ENCODE data around the gene SMIM36. TPM values are rescaled to one million over a fixed set of nuclear protein-coding genes. Genes with fewer than 3 reads are reported as not detected.
A peak's percentile ranks its signal among the peaks of the same experiment; 100 is the strongest.

Gene SMIM36
- total and polyA plus RNA-seq, 2 experiments from 2014 or later: not detected

GRCh38 chr17:55453839-55454557, 57.3 kb downstream of the SMIM36 start:
- Histone ChIP-seq H3K9me3 (ENCODE audit: low read depth) (no peaks in the 10 kb centered on the region), H3K79me2 (no peaks in the 10 kb centered on the region), H2AFZ (no peak overlapping the region), H3K27ac (no peak overlapping the region), H3K4me3 (no peak overlapping the region), H3K27me3 (no peaks in the 10 kb centered on the region), H3K36me3 (replicated peaks; ENCODE audit: insufficient read depth, low read depth) (no peaks in the 10 kb centered on the region), H4K20me1 (ENCODE audit: insufficient read depth, poor library complexity, severe bottlenecking) (no peaks in the 10 kb centered on the region), H3K4me2 (no peak overlapping the region), H3K9me2 (replicated peaks; ENCODE audit: insufficient read depth) (no peaks in the 10 kb centered on the region), H3K4me1 (ENCODE audit: insufficient read depth) (peaks cover 52% of the 10 kb centered on the region)
- WGBS (ENCODE audit: low lambda C conversion rate, missing lambda C conversion rate): 42% methylated on average over 6 of the region's 6 CpGs
- TF ChIP-seq EZH2phosphoT487 (IDR thresholded peaks at IDR 0.05; ENCODE audit: low read depth, severe bottlenecking, unreplicated experiment) (no peak), CTCF (IDR thresholded peaks at IDR 0.05; ENCODE audit: poor library complexity) (no peak), EZH2 (IDR thresholded peaks at IDR 0.05; ENCODE audit: borderline replicate concordance) (no peak)
- DNase-seq (ENCODE audit: low spot score): no peak

DNA sequence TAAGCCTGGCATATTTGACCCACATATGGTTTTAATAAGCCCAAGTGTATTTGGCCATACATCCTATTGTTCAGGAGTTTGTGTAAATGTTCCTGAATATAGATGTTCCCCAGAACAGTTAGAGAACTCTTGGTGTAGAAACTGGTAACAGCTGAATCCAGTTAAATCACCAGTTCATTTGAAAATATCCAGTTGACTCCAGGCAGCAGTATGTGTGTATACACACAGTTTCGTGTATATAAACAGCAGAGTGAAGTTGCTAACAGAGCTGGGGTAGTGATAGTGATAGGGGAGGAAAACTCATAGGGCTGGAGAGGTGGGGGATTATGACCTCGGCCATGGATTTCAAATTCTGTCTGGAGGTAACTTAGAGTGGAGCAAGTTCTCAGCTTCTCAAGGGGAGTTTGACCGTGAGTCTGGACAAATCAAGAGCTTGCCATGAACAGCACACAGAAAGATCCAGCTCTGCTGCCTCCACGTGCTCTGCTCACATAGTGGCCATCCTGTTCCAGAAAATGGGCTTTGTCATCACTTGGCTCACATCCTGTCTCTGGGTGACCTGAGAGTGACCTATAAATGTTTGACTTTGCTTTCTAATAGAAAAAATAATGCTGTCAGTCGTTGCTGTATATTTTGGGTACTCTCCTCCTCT, 59.0 kb downstream of the SMIM36 start:
- TF ChIP-seq EZH2 (IDR thresholded peaks at IDR 0.05; ENCODE audit: borderline replicate concordance): no peak
- no peak for TF ChIP-seq EZH2phosphoT487 (IDR thresholded peaks at IDR 0.05; ENCODE audit: low read depth, severe bottlenecking, unreplicated experiment)
- TF ChIP-seq CTCF (IDR thresholded peaks at IDR 0.05; ENCODE audit: poor library complexity): no peak
- WGBS (ENCODE audit: low lambda C conversion rate, missing lambda C conversion rate): 38% methylated on average over 5 of the region's 5 CpGs
- Histone ChIP-seq H3K4me2 (peak overlapping the region; percentile 10), H3K79me2 (no peaks in the 10 kb centered on the region), H3K27me3 (no peaks in the 10 kb centered on the region), H3K27ac (peak overlapping the region; percentile 78), H3K36me3 (replicated peaks; ENCODE audit: insufficient read depth, low read depth) (no peaks in the 10 kb centered on the region), H3K4me1 (ENCODE audit: insufficient read depth) (peaks cover 59% of the 10 kb centered on the region), H2AFZ (no peak overlapping the region), H3K4me3 (no peak overlapping the region), H4K20me1 (ENCODE audit: insufficient read depth, poor library complexity, severe bottlenecking) (no peaks in the 10 kb centered on the region), H3K9me3 (ENCODE audit: low read depth) (no peaks in the 10 kb centered on the region), H3K9me2 (replicated peaks; ENCODE audit: insufficient read depth) (no peaks in the 10 kb centered on the region)
- peak; percentile 48 for DNase-seq (ENCODE audit: low spot score)

GRCh38 chr17:55451758-55452138, 59.5 kb downstream of the SMIM36 start:
- TF ChIP-seq CTCF (IDR thresholded peaks at IDR 0.05; ENCODE audit: poor library complexity) (no peak), EZH2 (IDR thresholded peaks at IDR 0.05; ENCODE audit: borderline replicate concordance) (no peak), EZH2phosphoT487 (IDR thresholded peaks at IDR 0.05; ENCODE audit: low read depth, severe bottlenecking, unreplicated experiment) (no peak)
- 88% methylated on average over 2 of the region's 2 CpGs for WGBS (ENCODE audit: low lambda C conversion rate, missing lambda C conversion rate)
- Histone ChIP-seq H2AFZ (no peak overlapping the region), H3K9me3 (ENCODE audit: low read depth) (no peaks in the 10 kb centered on the region), H3K79me2 (no peaks in the 10 kb centered on the region), H3K9me2 (replicated peaks; ENCODE audit: insufficient read depth) (no peaks in the 10 kb centered on the region), H3K27ac (peak overlapping the region; percentile 78), H3K36me3 (replicated peaks; ENCODE audit: insufficient read depth, low read depth) (no peaks in the 10 kb centered on the region), H3K4me2 (no peak overlapping the region), H4K20me1 (ENCODE audit: insufficient read depth, poor library complexity, severe bottlenecking) (no peaks in the 10 kb centered on the region), H3K4me1 (ENCODE audit: insufficient read depth) (peaks cover 59% of the 10 kb centered on the region), H3K27me3 (no peaks in the 10 kb centered on the region), H3K4me3 (no peak overlapping the region)
- DNase-seq (ENCODE audit: low spot score): no peak

Measured in hepatocyte (in vitro differentiated cells).